Small intestine (tissue), 7 donors: Measurements from ENCODE around the gene ZBTB49. TPM values are rescaled to one million over a fixed set of nuclear protein-coding genes. Genes with fewer than 3 reads are reported as not detected.

Source experiments
- DNase-seq, 2 donors: peaks; one replicate each; pipeline versions ENCODE4 v3.0.0 to v3.0.0-alpha.2; 2013
- FAIRE-seq: peaks from 2 replicates; lab custom pipeline; 2012; peaks lifted over from hg19 to GRCh38; lab: Jason Lieb, UNC
- H3K27ac ChIP-seq, 3 donors: one replicate each; pipeline ENCODE4 v1.5.1; 2013; ENCODE audit warnings: low read length in 2 of 3, mild to moderate bottlenecking in 2 of 3, control low read depth in 1 of 3, inconsistent platforms in 1 of 3, low read depth in 1 of 3, moderate library complexity in 1 of 3
- H3K27me3 ChIP-seq, 3 donors: one replicate each; pipeline ENCODE4 v1.6.1; 2013; ENCODE audit warnings: low read length in 3 of 3, inconsistent platforms in 1 of 3; ENCODE audit not compliant: control insufficient read depth in 3 of 3, insufficient read depth in 3 of 3
- H3K36me3 ChIP-seq, 3 donors: one replicate each; pipeline ENCODE4 v1.6.1; 2013; ENCODE audit warnings: low read length in 3 of 3, inconsistent platforms in 1 of 3, low read depth in 1 of 3, mild to moderate bottlenecking in 1 of 3, moderate library complexity in 1 of 3; ENCODE audit not compliant: control insufficient read depth in 3 of 3, insufficient read depth in 2 of 3
- H3K4me1 ChIP-seq, 3 donors: one replicate each; pipeline ENCODE4 v1.6.1; 2013; ENCODE audit warnings: low read length in 2 of 3, inconsistent platforms in 1 of 3, low read depth in 1 of 3, mild to moderate bottlenecking in 1 of 3, moderate library complexity in 1 of 3; ENCODE audit not compliant: control insufficient read depth in 3 of 3, insufficient read depth in 2 of 3
- H3K4me3 ChIP-seq, 3 donors: one replicate each; pipeline ENCODE4 v1.5.1; 2013; ENCODE audit warnings: low read length in 3 of 3, control low read depth in 1 of 3, inconsistent platforms in 1 of 3, low read depth in 1 of 3, mild to moderate bottlenecking in 1 of 3, moderate library complexity in 1 of 3
- H3K9me3 ChIP-seq, 2 donors: one replicate each; pipeline ENCODE4 v1.6.1; 2013; ENCODE audit warnings: low read depth in 1 of 2, low read length in 1 of 2; ENCODE audit not compliant: control insufficient read depth in 2 of 2, insufficient read depth in 1 of 2
- WGBS, 3 donors: extraction: QIAGEN DNeasy Blood & Tissue Kit; methylation state at CpG; one replicate each; pipeline ENCODE4 v1.1.7; 2013; 5-methylcytosine and 5-hydroxymethylcytosine counted together
- polyA plus RNA-seq, 4 donors: library from polyadenylated mRNA; stranded (reverse) in 3 of 4; unstranded in 1 of 4; fragments of 200-250 nt in 3 of 4; fragments of 120-200 nt in 1 of 4; gene quantifications; one replicate each; pipeline versions ENCODE4 v1.2.1 to v1.2.3, GENCODE V29; 2013
- donor health status: healthy with polysubstance abuse.
- donor health status: control.
- donor health status: control.
- donor health status: Bipolar disorder and iron deficiency.
- donor health status: healthy.

The ZBTB49 gene
- polyA plus RNA-seq, 4 donors, result 1.8 to 5.8 (median 2.6) TPM

DNA sequence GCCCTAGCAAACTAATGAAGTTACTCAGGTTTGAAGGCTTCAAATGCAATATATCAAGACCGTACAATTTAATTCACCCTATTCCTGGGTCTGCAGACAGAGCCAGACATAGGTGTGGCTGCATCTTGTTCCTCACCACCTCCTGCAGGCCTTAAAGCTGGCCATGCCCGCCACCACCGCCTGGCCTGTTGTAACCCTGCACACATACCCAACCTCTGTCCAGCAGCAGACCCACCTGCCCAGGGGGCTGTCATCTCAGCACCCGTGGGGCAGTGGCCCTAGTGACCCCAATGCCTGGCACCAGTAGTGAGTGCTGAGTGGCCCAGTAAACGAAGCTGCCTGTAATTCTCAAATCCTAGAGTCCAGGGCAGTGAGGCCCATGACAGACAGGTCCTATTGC, 40.7 kb downstream of the ZBTB49 start:
- Histone ChIP-seq H3K4me1 (no peaks in the 10 kb centered on the region), H3K27me3 (no peaks in the 10 kb centered on the region), H3K4me3 (no peak overlapping the region), H3K9me3 (peaks cover 0 to 8% of the 10 kb centered on the region in 2 donors), H3K27ac (no peak overlapping the region), H3K36me3 (no peaks in the 10 kb centered on the region)
- FAIRE-seq (no peak), DNase-seq (no peak)
- WGBS, 3 donors, result 83 to 86% (median 86%) methylated on average over 5 of the region's 5 CpGs

DNA sequence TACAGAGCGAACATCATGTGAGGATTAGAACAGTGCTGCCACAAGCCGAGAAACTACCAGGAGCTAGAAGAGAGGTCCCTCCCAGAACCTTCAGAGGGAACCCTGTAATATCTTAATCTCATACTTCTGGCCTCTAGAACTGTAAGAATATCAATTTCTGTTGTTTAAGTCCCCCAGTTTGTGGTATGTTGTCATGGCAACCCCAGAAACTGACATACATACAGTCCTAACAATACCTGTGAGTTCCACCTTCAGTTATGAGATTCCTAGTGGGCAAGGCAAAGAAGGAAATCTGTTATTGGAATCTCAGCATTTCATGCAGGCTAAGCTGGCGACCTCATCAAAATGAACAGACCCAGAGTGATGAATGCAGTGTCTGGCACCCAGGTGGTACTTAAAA, 42.5 kb downstream of the ZBTB49 start:
- WGBS, 3 donors, result 85 to 90% (median 88%) methylated on average over 3 of the region's 3 CpGs
- no peak for FAIRE-seq

DNA sequence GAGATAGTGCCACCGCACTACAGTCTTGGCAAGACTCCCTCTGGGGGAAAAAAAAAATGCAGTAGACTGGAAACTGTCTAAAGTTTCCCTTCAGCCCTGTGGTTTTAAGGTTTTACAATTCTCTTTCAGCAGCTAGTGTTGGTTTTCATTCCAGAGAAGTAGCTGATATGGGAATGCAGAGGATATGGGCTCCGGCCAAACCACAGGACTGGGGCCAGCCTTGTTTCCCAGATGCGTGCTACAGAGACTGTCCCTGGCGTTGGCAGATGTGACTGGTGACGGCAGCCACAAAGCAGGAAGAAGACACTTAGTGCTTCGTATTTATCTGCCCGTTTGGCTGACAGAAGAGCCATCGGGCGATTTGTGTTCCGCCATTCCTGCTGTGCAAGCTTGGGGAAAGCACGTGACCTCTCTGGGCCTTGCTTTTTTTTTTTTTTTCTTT, 43.2 kb downstream of the ZBTB49 start:
- Histone ChIP-seq H3K27me3 (no peaks in the 10 kb centered on the region), H3K36me3 (no peaks in the 10 kb centered on the region), H3K27ac (no peak overlapping the region), H3K9me3 (peaks cover 0 to 5% of the 10 kb centered on the region in 2 donors), H3K4me1 (no peaks in the 10 kb centered on the region), H3K4me3 (no peak overlapping the region)
- 55 to 68% (median 61%) methylated on average over 11 of the region's 11 CpGs for WGBS, 3 donors
- DNase-seq (peak in 1 of 2 donors; percentile 16), FAIRE-seq (no peak)

More for the DNA sequence above, 42.5 kb downstream of the ZBTB49 start:
- H3K9me3 ChIP-seq, result peaks cover 0 to 8% of the 10 kb centered on the region in 2 donors
- no peaks in the 10 kb centered on the region for H3K36me3 ChIP-seq
- no peak overlapping the region for H3K27ac ChIP-seq
- H3K27me3 ChIP-seq, result no peaks in the 10 kb centered on the region
- no peak overlapping the region for H3K4me3 ChIP-seq
- DNase-seq, result no peak
- no peaks in the 10 kb centered on the region for H3K4me1 ChIP-seq

DNA sequence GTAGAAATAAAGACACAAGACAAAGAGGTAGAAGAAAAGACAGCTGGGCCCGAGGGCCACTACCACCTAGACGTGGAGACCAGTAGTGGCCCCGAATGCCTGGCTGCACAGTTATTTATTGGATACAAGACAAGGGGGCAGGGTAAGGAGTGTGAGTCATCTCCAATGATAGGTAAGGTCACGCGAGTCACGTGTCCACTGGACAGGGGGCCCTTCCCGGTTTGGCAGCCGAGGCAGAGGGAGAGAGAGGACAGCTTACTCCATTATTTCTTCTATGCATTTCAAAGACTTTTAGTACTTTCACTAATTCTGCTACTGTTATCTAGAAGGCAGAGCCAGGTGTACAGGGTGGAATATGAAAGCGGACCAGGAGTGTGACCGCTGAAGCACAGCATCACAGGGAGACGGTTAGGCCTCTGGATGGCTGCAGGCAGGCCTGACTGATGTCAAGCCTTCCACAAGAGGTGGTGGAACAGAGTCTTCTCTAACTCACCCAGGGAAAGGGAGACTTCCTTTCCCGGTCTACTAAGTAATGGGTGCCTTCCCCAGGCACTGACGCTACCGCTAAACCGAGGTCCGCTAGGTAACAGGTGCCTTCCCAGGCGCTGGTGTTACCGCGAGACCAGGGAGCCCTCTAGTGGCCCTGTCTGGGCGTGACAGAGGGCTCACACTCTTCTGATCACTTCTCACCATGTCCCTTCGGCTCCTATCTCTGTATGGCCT, 44.9 kb downstream of the ZBTB49 start:
- WGBS, 3 donors, result 36 to 45% (median 41%) methylated on average over 21 of the region's 21 CpGs
- no peak for FAIRE-seq
- Histone ChIP-seq H3K27ac (no peak overlapping the region), H3K4me1 (no peaks in the 10 kb centered on the region), H3K27me3 (peaks cover 0 to 3% (median 0%) of the 10 kb centered on the region in 3 donors), H3K36me3 (no peaks in the 10 kb centered on the region), H3K4me3 (no peak overlapping the region), H3K9me3 (peaks cover 0 to 2% of the 10 kb centered on the region in 2 donors)
- DNase-seq, result peak; percentile 63 to 72

DNA sequence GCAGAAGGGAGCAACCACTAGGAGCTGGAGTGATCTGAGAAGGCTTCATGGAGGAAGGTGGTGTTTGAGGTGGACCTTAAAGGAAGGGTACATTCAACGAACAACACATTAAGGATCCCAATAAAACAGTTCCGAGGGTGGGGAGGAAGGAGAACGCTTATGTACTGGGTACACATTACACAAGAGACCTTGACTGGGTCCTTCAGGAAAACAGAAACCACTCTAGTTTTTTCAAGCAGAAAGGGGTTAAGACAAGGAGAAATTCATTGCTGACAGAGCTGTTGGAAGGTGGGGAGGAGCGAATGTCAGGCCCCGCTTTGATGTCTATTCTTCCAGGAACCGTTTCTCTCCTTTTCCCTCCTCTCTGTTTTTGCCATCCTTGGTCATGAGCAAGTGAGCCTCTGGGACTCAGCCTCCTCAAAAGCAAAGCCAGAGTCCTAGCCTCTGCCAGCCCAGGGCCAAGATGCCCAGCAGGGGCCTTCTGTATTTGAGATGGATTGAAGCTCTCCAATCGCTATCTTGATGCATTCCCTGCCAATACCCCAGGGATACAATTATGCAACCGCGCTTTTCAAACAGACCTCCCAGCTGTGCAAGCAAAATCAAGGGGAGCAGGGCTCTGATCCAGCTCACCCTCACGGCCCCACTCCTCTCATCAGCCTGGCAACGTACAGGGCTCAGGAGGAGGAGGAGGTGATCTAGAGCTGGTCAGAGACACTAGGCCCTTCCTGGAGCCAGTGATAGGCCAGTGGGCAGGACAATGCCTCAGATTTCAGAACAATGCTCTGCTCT, 48.4 kb downstream of the ZBTB49 start:
- FAIRE-seq, result no peak

DNA sequence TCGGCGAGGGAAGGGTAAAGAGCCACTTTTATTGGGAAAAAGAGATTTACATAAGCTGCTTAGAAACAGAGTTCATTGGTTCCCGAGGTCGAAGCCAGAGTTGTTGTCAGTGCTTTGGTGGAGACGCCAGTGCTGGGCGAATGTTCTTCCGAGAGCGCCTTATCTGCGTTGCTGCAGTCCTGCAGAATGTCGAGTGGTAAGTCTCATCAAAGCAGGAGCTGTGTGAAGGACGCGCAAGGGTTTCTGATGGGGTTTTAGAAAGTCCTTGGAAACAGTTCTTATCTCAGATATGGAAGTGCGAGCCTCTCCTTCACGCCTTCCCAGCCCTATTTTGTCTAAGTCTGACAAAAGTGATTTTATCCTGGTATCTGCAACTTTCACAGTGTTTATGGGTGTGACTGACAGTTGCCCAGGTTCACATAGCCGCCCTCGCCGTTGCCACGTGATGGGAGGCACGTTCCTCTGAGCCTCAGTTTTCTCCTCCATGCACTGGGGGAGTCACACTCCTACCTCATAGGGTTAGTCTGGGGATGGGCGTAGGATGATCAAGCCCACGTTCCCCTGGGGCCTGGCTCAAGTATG, 49.5 kb downstream of the ZBTB49 start:
- Histone ChIP-seq H3K9me3 (no peaks in the 10 kb centered on the region), H3K27me3 (peaks cover 0 to 5% (median 0%) of the 10 kb centered on the region in 3 donors), H3K27ac (no peak overlapping the region), H3K4me3 (no peak overlapping the region), H3K36me3 (no peaks in the 10 kb centered on the region), H3K4me1 (no peaks in the 10 kb centered on the region)
- FAIRE-seq (no peak), DNase-seq (peak in 1 of 2 donors; percentile 7)
- WGBS, 3 donors, result 31 to 42% (median 35%) methylated on average over 21 of the region's 21 CpGs

More for the DNA sequence above, 48.4 kb downstream of the ZBTB49 start:
- DNase-seq, result no peak
- H3K4me1 ChIP-seq, result no peaks in the 10 kb centered on the region
- no peaks in the 10 kb centered on the region for H3K9me3 ChIP-seq
- peaks cover 0 to 5% (median 0%) of the 10 kb centered on the region in 3 donors for H3K27me3 ChIP-seq
- H3K27ac ChIP-seq, result no peak overlapping the region
- H3K4me3 ChIP-seq, result no peak overlapping the region
- H3K36me3 ChIP-seq, result no peaks in the 10 kb centered on the region
- WGBS, 3 donors, result 61 to 82% (median 71%) methylated on average over 11 of the region's 11 CpGs

DNA sequence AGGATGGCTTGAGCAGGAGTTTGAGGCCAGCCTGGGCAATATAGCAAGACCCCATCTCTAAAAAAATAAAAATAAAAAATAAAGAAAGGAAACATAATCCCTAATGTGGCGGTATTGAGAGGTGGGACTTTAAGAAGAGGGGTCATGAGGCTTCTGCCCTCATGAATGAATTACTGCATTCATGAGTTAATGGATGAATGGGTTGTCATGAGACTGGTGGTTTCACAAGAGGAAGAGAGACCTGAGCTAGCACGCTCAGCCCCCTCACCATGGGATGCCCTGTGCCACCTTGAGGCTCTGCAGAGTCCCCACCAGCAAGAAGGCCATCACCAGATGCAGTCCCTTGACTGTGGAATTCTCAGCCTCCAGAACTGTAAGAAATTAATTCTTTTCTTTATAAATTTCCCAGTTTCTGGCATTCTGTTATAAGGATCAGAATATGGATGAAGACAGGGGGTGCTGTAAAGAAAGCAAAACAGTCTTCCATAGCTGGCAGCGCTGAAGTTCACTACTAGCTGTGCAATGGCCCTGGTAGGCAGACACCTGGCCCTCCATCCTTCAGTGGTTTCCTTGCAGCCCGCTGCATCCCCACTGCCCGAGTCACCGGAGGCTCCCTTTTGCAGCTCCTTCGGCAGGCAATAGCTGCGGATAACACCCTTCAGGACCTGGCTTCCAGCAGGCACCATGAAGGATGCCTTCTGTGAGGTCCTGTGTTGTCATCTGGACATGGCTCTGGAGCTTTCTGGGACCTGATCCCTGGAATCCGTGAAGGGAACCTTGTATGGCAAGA, 52.0 kb downstream of the ZBTB49 start:
- Histone ChIP-seq H3K4me3 (no peak overlapping the region), H3K4me1 (no peaks in the 10 kb centered on the region), H3K27me3 (peaks cover 0 to 5% (median 0%) of the 10 kb centered on the region in 3 donors), H3K9me3 (no peaks in the 10 kb centered on the region), H3K27ac (no peak overlapping the region), H3K36me3 (no peaks in the 10 kb centered on the region)
- FAIRE-seq, result no peak
- 86 to 91% (median 88%) methylated on average over 9 of the region's 9 CpGs for WGBS, 3 donors
- DNase-seq, result no peak

DNA sequence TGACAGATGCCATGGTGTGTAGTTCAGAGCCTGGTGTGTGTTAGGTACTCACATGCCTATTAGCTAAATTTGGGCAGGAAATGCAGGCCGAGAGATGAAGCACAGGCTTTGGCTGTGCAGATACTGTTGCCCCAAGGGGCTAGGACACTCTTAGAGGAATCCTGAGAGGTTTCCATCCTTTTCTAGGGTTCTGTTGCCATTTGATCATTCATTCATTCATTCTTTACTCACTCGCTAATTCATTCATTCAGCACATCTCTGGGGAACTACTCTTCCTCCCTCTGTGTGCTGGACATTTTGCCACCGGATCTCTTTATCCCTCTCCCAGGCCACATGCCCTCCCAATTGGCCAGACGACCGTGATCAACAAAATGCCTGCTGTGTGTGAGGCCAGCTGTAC, 53.0 kb downstream of the ZBTB49 start:
- 80 to 86% (median 82%) methylated on average over 5 of the region's 5 CpGs for whole genome bisulfite sequencing, 3 donors
- H3K27me3 ChIP-seq, result peaks cover 0 to 5% (median 0%) of the 10 kb centered on the region in 3 donors
- H3K4me1 ChIP-seq, result no peaks in the 10 kb centered on the region
- H3K4me3 ChIP-seq, result no peak overlapping the region
- DNase-seq, result no peak
- no peak overlapping the region for H3K27ac ChIP-seq
- no peaks in the 10 kb centered on the region for H3K36me3 ChIP-seq
- FAIRE-seq, result no peak
- no peaks in the 10 kb centered on the region for H3K9me3 ChIP-seq
